K562 treated with DMSO at 1 percent for 12 hours (cell line): ENCODE data around the gene ORAI3. TPM values are rescaled to one million over a fixed set of nuclear protein-coding genes. Genes with fewer than 3 reads are reported as not detected.

Experiments used
- total RNA-seq: library from RNA; unstranded; fragments of 300-600 nt; gene quantifications from 2 replicates; pipeline ENCODE4 v1.2.3, GENCODE V29; 2022; ENCODE audit not compliant: insufficient read depth

ORAI3 gene
- total RNA-seq, result 60.2 and 70.0 TPM in 2 replicates

DNA sequence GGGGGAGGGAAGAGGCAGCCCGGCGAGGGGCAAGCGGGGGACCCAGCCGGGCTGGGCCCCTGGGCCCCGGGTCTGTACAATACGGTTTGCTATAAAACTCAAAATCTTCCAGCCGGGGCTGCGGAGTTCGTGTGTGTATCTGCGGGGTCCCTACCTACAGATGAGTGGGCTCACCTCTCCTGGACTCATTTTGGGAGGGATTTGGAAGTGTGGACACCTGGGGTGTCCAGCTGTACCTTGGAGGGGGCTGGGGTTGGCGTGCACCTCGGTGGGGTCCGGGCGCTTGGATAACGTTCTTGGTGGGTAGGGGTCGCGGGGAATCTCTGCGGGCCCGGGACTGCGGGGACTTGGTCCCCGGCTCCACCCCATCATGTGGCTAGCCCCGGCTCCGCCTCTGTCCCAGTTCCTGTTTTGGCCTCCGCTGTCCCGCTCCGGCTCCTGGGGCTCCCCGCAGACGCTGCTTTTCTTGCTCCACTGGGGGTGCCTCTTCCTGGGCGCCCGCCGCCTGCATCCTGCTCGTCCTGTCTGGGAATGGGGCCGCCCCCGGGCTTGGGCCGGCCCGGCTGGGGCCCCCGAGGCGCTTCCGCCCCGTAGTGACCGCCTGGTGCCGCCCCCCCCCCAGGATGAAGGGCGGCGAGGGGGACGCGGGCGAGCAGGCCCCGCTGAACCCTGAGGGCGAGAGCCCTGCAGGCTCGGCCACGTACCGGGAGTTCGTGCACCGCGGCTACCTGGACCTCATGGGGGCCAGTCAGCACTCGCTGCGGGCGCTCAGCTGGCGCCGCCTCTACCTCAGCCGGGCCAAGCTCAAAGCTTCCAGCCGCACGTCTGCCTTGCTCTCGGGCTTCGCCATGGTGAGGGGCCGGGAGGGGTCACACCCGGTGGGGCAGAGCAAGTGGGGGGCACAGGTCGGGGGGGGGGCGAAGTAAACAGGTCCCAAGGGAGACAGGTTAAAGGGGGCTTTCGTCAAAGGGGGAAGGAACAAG lies at the start of gene ORAI3:
TSS of gene ORAI3 (plus strand) at position 402 of the 983 bp plus-strand sequence. CDS start at position 624, 222 bp downstream.

DNA sequence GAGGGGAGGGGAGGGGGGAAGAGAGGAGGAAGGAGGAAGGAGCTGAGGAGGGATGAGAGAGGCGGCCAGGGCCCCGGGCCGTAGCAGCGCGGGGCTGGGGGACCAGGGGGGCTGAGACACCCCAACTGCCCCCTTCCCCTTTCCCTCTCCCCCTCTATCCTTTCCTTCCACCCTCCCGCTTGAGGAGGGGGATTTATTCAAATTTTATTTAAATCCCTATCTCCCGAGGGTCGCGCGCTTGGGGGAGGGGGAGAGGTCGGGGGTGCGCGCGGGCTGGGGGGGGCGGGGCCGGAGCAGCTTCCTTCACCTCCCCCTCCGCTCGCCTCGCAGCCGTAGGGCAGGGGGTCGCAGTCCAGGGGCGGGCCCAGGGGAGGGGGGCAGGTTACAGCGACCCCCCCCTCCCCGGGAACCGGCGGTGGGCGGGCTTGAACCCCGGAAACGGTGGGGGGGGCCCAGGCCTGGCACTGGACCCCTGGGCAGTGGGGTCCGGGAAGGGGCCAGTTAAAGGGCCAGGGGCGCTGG lies 25.3 kb upstream of the ORAI3 start, which contains the start of gene FBXL19:
TSS of gene FBXL19 (plus strand) at position 19 of the 522 bp plus-strand sequence. CDS start 2,183 bp downstream, outside the sequence.

DNA sequence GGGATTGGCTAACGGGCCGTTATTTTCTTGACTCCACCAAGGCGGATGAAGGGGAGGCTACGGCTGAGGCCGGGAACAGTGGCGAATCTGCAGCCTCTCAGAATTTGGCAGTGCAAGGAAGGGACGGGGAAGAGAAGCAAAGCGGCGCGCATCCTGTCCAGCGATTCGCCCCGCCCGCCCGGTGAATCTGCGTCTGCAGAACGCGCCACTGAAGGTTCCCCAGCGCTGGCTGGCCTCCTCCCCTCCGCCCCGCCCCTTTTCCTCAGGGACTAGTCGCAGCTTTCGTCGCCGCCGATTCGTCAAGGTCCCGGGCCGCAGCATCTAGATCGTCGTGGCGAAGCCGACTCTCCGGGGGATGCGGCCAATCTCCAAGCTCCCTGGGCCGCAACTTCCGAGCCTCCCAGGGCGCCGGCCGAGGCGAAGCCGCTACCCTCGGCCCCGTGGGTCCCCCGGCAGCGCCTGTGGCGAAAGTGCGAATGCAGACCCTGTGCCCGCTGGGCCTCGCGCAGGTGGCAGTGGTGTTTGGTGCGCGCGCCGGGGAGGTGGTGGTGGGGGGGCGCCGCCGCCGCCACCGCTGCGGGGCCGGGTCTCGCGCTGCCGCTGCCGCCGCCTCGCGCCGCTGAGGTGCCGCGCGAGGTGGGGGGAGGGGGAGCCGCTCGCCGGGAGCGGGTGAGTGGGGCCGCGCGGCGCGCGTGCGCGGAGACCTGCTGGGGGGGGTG lies 8.7 kb downstream of the ORAI3 start, which contains the start of gene SETD1A:
TSS of gene SETD1A (plus strand) at position 299 of the 719 bp plus-strand sequence. CDS start 978 bp downstream, outside the sequence.

DNA sequence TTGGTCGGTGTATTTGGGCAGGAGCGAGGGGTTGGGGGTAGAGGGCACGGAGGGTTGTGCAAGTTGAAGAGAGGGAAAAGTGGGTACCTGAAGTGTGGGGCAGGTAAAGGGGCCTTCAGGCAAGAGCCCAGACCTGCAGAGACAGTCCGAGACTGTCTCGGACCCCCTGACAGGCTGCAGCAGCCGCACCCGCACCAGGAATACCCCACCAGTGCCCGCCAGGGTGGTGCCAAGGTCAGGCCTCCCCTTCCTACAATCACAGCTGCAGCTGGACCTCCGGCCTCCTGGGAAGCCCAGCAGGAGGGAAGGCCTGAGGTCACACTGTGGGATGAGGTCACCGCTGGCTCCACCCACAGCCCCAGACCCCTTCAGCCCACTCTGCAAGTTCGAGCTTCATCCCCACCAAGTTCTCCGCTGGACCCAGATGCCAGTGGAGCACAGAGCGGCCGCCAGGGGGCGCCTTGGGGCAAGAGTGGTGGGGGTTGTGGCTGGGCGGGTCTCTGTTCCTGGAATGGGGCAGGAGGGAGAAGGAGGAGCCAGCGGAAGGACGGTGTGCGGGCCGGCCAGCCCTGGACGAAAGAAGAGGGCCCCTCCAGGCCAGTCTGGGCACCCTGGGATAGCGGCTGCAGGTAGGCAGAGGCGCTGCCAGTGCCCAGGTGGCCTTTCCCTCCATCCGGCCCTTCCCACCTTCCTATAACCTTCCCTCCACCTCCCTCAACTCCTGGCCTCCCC lies 36.0 kb downstream of the ORAI3 start, which contains the start of gene HSD3B7:
TSS of gene HSD3B7 (plus strand) at position 539 of the 732 bp plus-strand sequence. CDS start 452 bp downstream, outside the sequence.

Other genes starting within 250 kb of the ORAI3 start
- 1.5 and 45.9 TPM in 2 replicates for gene SRCAP, start 249.9 kb upstream of the ORAI3 start, total RNA-seq
- gene PHKG2, start 200.6 kb upstream of the ORAI3 start, total RNA-seq, result 37.2 and 46.3 TPM in 2 replicates
- gene CFAP119, start 187.0 kb upstream of the ORAI3 start, total RNA-seq, result 7.9 and 8.0 TPM in 2 replicates
- gene RNF40, start 186.7 kb upstream of the ORAI3 start, total RNA-seq, result 48.2 and 91.4 TPM in 2 replicates
- gene ZNF629, start 161.9 kb upstream of the ORAI3 start, total RNA-seq, result 5.3 and 16.0 TPM in 2 replicates
- 34.7 and 37.0 TPM in 2 replicates for gene BCL7C, start 55.0 kb upstream of the ORAI3 start, total RNA-seq
- 2.3 and 4.4 TPM in 2 replicates for gene CTF1, start 52.5 kb upstream of the ORAI3 start, total RNA-seq
- gene FBXL19, start 25.5 kb upstream of the ORAI3 start, total RNA-seq, result 16.7 and 23.8 TPM in 2 replicates
- gene SETD1A, start 8.7 kb downstream of the ORAI3 start, total RNA-seq, result 9.2 and 21.8 TPM in 2 replicates
- 35.2 and 36.1 TPM in 2 replicates for gene HSD3B7, start 36.1 kb downstream of the ORAI3 start, total RNA-seq
- 0.32 and 0.64 TPM in 2 replicates for gene STX1B, start 61.6 kb downstream of the ORAI3 start, total RNA-seq
- gene STX4, start 84.5 kb downstream of the ORAI3 start, total RNA-seq, result 34.6 and 51.0 TPM in 2 replicates
- gene ZNF668, start 125.2 kb downstream of the ORAI3 start, total RNA-seq, result 11.3 and 15.1 TPM in 2 replicates
- gene ZNF646, start 125.4 kb downstream of the ORAI3 start, total RNA-seq, result 4.9 and 20.4 TPM in 2 replicates
- gene PRSS53, start 139.9 kb downstream of the ORAI3 start, total RNA-seq, result 0.90 and 4.8 TPM in 2 replicates
- gene VKORC1, start 145.7 kb downstream of the ORAI3 start, total RNA-seq, result 174 and 195 TPM in 2 replicates
- 33.9 and 40.7 TPM in 2 replicates for gene BCKDK, start 159.3 kb downstream of the ORAI3 start, total RNA-seq
- 63.8 and 95.3 TPM in 2 replicates for gene KAT8, start 168.6 kb downstream of the ORAI3 start, total RNA-seq
- 53.9 and 61.4 TPM in 2 replicates for gene PRSS8, start 186.7 kb downstream of the ORAI3 start, total RNA-seq
- 1.3 and 3.2 TPM in 2 replicates for gene PRSS36, start 201.0 kb downstream of the ORAI3 start, total RNA-seq
- gene FUS, start 231.1 kb downstream of the ORAI3 start, total RNA-seq, result 164 and 238 TPM in 2 replicates